Testis (tissue), 3 donors: ENCODE results near the gene ARL10. TPM values are rescaled to one million over a fixed set of nuclear protein-coding genes. Genes with fewer than 3 reads are reported as not detected.

ENCODE experiments used
- DNase-seq: peaks from one replicate; pipeline ENCODE4 v3.0.0-alpha.2; 2019
- H3K27ac ChIP-seq, 2 donors: fragments of 200-600 bp; sonication (generic); one replicate each; pipeline ENCODE4 v1.5.1; 2019
- H3K27me3 ChIP-seq: fragments of 200-600 bp; sonication (generic); one replicate; pipeline ENCODE4 v1.5.1; 2019
- H3K36me3 ChIP-seq: fragments of 200-600 bp; sonication (generic); one replicate; pipeline ENCODE4 v1.5.1; 2017; ENCODE audit warnings: low read depth; ENCODE audit errors: missing control alignments
- H3K4me1 ChIP-seq: fragments of 200-600 bp; sonication (generic); one replicate; pipeline ENCODE4 v1.5.1; 2019
- H3K4me3 ChIP-seq, 2 donors: fragments of 200-600 bp; sonication (generic); one replicate each; pipeline ENCODE4 v1.5.1; 2017 to 2019
- H3K9me3 ChIP-seq: fragments of 200-600 bp; sonication (generic); one replicate; pipeline ENCODE4 v1.5.1; 2017
- POLR2A ChIP-seq: fragments of 450-650 bp; IDR thresholded peaks from one replicate; pipeline ENCODE4 v1.6.1; 2017; ENCODE audit warnings: antibody characterized with exemption, mild to moderate bottlenecking, moderate library complexity
- WGBS, 2 donors: methylation state at CpG; one replicate each; pipeline ENCODE4 v1.1.5; 2018; 5-methylcytosine and 5-hydroxymethylcytosine counted together
- intact Hi-C: fragments of 100-400 bp; cut with DNase I; formaldehyde crosslinking; loops from one replicate; pipeline ENCODE4 v1.15.1; 2023; ENCODE audit warnings: low total_unique reads
- polyA plus RNA-seq: library from polyadenylated mRNA; stranded (reverse); fragments of 350-450 nt; fragmentation: Illumina TruSeq; extraction: RNeasy Lipid Tissue Mini Kit (QIAGEN cat#74804); gene quantifications from one replicate; pipeline ENCODE4 v1.2.3, GENCODE V29; 2014; ENCODE audit warnings: low read depth, low replicate concordance; ENCODE audit not compliant: insufficient read depth
- total RNA-seq, 2 donors: library from RNA; depleted of rRNA; stranded (reverse); fragments of >200 nt; gene quantifications; one replicate each; pipeline ENCODE4 v1.2.3, GENCODE V29; 2016
- TF ChIP-seq, protein P1 (sequence below), 3 experiments: fragments of 450-650 bp in 2 of 3; fragments of 200-600 bp in 1 of 3; sonication (generic) in 1 of 3; IDR thresholded peaks; one replicate each; pipeline ENCODE4 v1.5.1; 2016 to 2019; ENCODE audit warnings: antibody characterized with exemption in 3 of 3, mild to moderate bottlenecking in 2 of 3, moderate library complexity in 1 of 3

Gene ARL10
- total and polyA plus RNA-seq, 3 donors from 2014 or later = 5.8 to 8.9 (median 8.3) TPM

DNA sequence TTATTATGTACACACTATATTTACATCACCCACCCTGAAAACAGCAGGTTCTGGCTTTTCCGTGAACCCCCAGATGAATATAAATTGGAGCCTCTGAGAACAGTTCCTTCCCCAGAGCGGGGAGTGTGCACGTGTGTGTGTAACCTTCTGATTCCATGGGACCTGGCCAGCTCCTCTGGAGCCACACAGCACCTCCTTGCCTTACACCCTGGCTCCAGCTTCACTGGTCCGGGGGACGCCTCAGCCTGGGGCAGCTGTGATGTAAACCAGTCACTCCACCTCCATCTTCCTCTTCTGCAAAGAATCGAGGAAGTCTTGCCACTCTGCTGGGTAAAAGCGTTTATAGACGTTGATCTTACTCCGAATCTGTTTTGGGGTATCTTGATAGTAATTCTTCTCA, 18.7 kb downstream of the ARL10 start:
- no peaks in the 10 kb centered on the region for H3K9me3 ChIP-seq
- H3K27ac ChIP-seq = no peak overlapping the region
- no peaks in the 10 kb centered on the region for H3K27me3 ChIP-seq
- peaks cover 10% of the 10 kb centered on the region for H3K4me1 ChIP-seq
- no peak overlapping the region for H3K4me3 ChIP-seq
- 79 to 84% methylated on average over 9 of the region's 9 CpGs for WGBS, 2 donors
- no peak for DNase-seq
- intact Hi-C loops = no loop called here
- TF ChIP-seq POLR2A = no peak
- TF ChIP-seq, protein P1, sequence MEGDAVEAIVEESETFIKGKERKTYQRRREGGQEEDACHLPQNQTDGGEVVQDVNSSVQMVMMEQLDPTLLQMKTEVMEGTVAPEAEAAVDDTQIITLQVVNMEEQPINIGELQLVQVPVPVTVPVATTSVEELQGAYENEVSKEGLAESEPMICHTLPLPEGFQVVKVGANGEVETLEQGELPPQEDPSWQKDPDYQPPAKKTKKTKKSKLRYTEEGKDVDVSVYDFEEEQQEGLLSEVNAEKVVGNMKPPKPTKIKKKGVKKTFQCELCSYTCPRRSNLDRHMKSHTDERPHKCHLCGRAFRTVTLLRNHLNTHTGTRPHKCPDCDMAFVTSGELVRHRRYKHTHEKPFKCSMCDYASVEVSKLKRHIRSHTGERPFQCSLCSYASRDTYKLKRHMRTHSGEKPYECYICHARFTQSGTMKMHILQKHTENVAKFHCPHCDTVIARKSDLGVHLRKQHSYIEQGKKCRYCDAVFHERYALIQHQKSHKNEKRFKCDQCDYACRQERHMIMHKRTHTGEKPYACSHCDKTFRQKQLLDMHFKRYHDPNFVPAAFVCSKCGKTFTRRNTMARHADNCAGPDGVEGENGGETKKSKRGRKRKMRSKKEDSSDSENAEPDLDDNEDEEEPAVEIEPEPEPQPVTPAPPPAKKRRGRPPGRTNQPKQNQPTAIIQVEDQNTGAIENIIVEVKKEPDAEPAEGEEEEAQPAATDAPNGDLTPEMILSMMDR (IDR thresholded peaks at IDR 0.05) = no peak
- H3K36me3 ChIP-seq = no peaks in the 10 kb centered on the region

DNA sequence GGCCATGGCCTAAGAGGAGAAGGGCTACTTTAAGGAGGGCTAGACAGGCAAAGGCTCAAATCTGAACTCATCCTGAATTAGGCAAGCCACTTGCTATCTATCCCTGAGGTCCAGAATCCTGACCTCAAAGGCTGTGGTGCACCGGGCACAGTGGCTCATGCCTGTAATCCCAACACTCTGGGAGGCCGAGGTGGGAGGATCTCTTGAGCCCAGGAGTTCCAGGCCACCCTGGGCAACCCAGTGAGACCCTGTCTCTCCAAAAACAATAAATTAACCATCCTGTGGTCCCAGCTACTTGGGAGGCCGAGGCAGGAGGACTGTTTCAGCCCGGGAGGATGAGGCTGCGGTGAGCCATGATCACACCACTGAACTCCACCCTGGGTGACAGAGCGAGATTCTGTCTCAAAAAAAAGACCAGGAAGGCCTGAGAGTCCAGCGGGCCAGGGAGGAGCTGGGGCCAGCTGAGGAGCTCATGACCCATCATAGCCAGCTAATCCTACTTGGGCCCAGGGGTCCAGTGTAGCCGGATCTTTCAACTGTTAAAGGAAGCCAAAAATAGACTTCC, 19.2 kb downstream of the ARL10 start:
- Histone ChIP-seq H3K27ac (no peak overlapping the region), H3K4me1 (peaks cover 10% of the 10 kb centered on the region), H3K9me3 (no peaks in the 10 kb centered on the region), H3K27me3 (no peaks in the 10 kb centered on the region), H3K36me3 (no peaks in the 10 kb centered on the region), H3K4me3 (no peak overlapping the region)
- 88 to 89% methylated on average over 5 to 8 of the region's 8 CpGs for WGBS, 2 donors
- TF ChIP-seq, protein P1 (IDR thresholded peaks at IDR 0.05) = no peak
- no peak for TF ChIP-seq POLR2A
- intact Hi-C loops = no loop called here
- DNase-seq = no peak

DNA sequence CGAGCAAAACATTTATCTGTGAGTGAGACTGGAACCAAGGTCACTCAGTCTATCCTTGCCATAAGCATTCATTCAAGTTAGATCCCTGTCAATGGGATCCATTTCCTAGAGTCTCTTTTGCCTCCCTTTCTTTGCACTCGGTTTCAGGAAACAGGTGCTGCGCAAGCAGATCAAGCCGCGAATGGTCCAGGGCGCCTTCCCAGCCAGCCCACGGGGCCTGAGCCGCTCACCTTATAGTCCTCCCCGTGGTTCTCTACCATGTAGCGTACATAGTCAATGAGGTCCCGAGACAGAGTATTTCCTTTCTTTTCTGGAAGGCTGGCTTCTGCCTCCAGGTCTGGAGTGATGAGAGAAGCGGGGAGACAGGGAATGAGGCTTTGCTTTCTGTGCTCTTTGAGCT, 19.7 kb downstream of the ARL10 start:
- H3K36me3 ChIP-seq = no peaks in the 10 kb centered on the region
- H3K9me3 ChIP-seq = no peaks in the 10 kb centered on the region
- no peaks in the 10 kb centered on the region for H3K27me3 ChIP-seq
- TF ChIP-seq POLR2A = no peak
- no peak overlapping the region for H3K4me3 ChIP-seq
- peaks cover 13% of the 10 kb centered on the region for H3K4me1 ChIP-seq
- WGBS, 2 donors = 91 to 93% methylated on average over 11 to 12 of the region's 12 CpGs
- no peak overlapping the region for H3K27ac ChIP-seq
- DNase-seq = no peak
- intact Hi-C loops = no loop called here

DNA sequence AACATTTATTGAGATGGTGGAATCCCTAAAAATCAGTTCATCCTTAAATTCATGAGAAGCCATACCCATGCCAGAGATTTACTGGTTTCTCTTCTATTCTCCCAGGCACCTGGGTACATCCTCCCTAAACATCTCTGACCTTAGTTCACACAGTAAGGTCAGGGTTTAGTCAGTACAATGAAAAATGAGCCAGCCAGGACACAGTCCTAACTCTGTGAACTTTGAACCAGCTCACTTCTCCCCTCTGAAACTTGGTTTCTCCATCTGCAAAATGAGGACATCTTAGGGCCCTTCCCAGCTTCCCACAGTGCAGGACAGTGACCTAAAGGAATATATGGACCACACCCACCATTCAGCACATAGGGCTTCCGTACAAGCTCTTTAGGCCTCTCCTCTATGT, 21.2 kb downstream of the ARL10 start:
- Histone ChIP-seq H3K27ac (no peak overlapping the region), H3K4me1 (peaks cover 13% of the 10 kb centered on the region), H3K36me3 (no peaks in the 10 kb centered on the region), H3K9me3 (no peaks in the 10 kb centered on the region), H3K27me3 (no peaks in the 10 kb centered on the region), H3K4me3 (no peak overlapping the region)
- WGBS, 2 donors = 77 to 100% methylated on average over 1 of the region's 1 CpG
- DNase-seq = no peak
- intact Hi-C loops = no loop called here
- TF ChIP-seq, protein P1 (IDR thresholded peaks at IDR 0.05) = no peak
- TF ChIP-seq POLR2A = no peak

DNA sequence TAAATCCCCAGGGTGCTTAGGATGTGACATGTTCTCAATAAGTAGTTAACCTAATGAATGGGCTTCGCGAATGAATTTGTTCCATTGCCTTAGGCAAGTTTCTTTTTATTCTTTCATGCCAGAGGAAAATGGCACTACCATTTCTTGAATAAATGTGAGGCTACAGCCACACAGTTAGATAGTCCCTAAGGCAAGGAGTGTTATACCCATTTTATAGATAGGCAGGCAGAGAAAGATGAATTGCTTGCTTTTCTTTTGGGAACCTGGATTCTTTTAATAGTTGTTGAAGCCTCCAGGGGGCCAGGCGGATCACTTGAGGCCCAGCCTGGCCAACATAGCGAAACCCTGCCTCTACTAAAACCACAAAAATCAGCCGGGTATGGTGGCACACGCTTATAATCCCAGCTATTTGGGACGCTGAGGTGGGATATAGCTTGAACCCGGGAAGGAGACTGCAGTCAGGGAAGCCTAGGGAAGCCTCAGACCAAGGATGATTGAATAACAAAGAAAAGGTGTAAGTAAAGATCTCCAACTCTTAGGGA, 22.2 kb downstream of the ARL10 start:
- H3K36me3 ChIP-seq = no peaks in the 10 kb centered on the region
- no peak for DNase-seq
- no peaks in the 10 kb centered on the region for H3K9me3 ChIP-seq
- WGBS, 2 donors = 21 to 38% methylated on average over 7 to 8 of the region's 8 CpGs
- no peaks in the 10 kb centered on the region for H3K27me3 ChIP-seq
- intact Hi-C loops = no loop called here
- no peak for TF ChIP-seq POLR2A
- TF ChIP-seq, protein P1 (IDR thresholded peaks at IDR 0.05) = no peak
- H3K4me3 ChIP-seq = peak overlapping the region; percentile 73 to 74
- H3K4me1 ChIP-seq = peaks cover 13% of the 10 kb centered on the region
- H3K27ac ChIP-seq = peak overlapping the region in 1 of 2 donors; percentile 89
